Hepatocyte (in vitro differentiated cells): Measurements from ENCODE around the gene EEF1AKMT2.

ENCODE experiments used
- CTCF ChIP-seq: fragments of 200-600 bp; sonication (generic); IDR thresholded peaks from 2 replicates; pipeline ENCODE4 v1.5.1; 2016; ENCODE audit warnings: antibody characterized with exemption, mild to moderate bottlenecking; ENCODE audit not compliant: poor library complexity
- EZH2 ChIP-seq: fragments of 200-600 bp; sonication (generic); IDR thresholded peaks from 2 replicates; pipeline ENCODE4 v1.6.1; 2016; ENCODE audit warnings: antibody characterized with exemption, mild to moderate bottlenecking, borderline replicate concordance

GRCh38 chr10:124802313-124802675, 10.6 kb upstream of the EEF1AKMT2 start:
- no peak for TF ChIP-seq CTCF
- TF ChIP-seq EZH2: no peak
